NT2/D1 (cell line): ENCODE data around the gene PARK7.

ENCODE experiments used
- DNase-seq: peaks from one replicate; pipeline ENCODE4 v3.0.0-alpha.2; 2011; ENCODE audit warnings: low read depth, low spot score
- H3K27me3 ChIP-seq: 2 replicates; pipeline ENCODE4 v1.6.0; 2011; ENCODE audit warnings: mild to moderate bottlenecking; ENCODE audit not compliant: insufficient read length, insufficient read depth
- H3K36me3 ChIP-seq: 2 replicates; pipeline ENCODE4 v1.6.1; 2011; ENCODE audit warnings: mild to moderate bottlenecking, low read length, mixed read lengths; ENCODE audit not compliant: insufficient read depth, insufficient read length
- H3K4me1 ChIP-seq: 2 replicates; pipeline ENCODE4 v1.5.1; 2011; ENCODE audit not compliant: insufficient read depth, insufficient read length
- H3K4me3 ChIP-seq: 2 replicates; pipeline ENCODE4 v1.5.1; 2011; ENCODE audit warnings: low read depth; ENCODE audit not compliant: insufficient read length
- H3K9ac ChIP-seq: 2 replicates; pipeline ENCODE4 v1.6.0; 2011; ENCODE audit warnings: low read depth; ENCODE audit not compliant: insufficient read length
- H3K9me3 ChIP-seq: 2 replicates; pipeline ENCODE4 v1.5.1; 2011; ENCODE audit warnings: mild to moderate bottlenecking, low read length; ENCODE audit not compliant: insufficient read depth
- SUZ12 ChIP-seq: IDR thresholded peaks from 2 replicates; pipeline ENCODE4 v1.6.1; 2011; ENCODE audit not compliant: insufficient read length, insufficient read depth; ENCODE audit errors: extremely low read depth
- YY1 ChIP-seq: IDR thresholded peaks from 2 replicates; pipeline ENCODE4 v1.6.1; 2011; ENCODE audit not compliant: insufficient read length, insufficient read depth
- ZNF274 ChIP-seq: IDR thresholded peaks from 2 replicates; pipeline ENCODE4 v1.6.1; 2011; ENCODE audit warnings: mild to moderate bottlenecking, low read depth, low read length

PARK7 gene

DNA sequence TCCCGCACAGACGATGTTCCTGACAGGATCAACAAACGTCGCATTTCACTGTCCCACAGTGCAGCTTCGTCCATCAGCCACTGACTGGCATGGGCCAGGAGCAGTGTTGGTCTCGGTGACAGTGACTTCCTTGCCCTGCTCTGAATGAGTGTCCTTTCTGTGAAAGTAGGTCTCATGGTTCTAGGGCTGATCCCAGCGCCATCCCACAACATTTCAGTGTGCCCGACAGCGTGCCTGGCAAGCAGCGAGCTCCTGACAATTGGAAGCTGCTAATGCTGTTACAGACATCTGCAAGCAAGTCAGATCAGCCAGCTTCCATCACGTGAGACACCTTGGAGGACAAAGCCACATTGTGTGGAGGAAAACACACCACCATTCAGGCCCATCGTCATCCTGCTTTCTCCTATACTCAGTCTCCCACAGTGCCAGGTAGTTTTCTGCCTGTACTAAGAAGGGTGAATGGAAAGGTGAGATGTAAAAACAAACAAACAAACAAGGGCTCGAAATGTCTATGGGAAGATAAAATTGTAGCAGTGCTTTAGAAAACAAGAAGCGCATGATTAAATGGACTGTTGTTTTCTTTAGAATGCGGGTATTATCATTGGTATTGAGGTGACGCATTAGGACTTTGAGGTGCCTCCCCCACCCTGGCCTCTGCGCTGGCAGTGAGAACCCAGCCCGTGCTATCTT, 42.7 kb downstream of the PARK7 start:
- H3K9ac ChIP-seq = no peak overlapping the region
- no peaks in the 10 kb centered on the region for H3K9me3 ChIP-seq
- H3K4me1 ChIP-seq = peaks cover 7% of the 10 kb centered on the region

GRCh38 chr1:8004803-8005573, 43.5 kb downstream of the PARK7 start:
- Histone ChIP-seq H3K9me3 (no peaks in the 10 kb centered on the region), H3K9ac (peak overlapping the region; percentile 32), H3K36me3 (peaks cover 16% of the 10 kb centered on the region), H3K4me1 (peaks cover 7% of the 10 kb centered on the region), H3K4me3 (no peak overlapping the region), H3K27me3 (no peaks in the 10 kb centered on the region)
- DNase-seq = no peak
- no peak for TF ChIP-seq ZNF274
- TF ChIP-seq YY1 = no peak
- no peak for TF ChIP-seq SUZ12

More for the DNA sequence above, 42.7 kb downstream of the PARK7 start:
- H3K4me3 ChIP-seq = no peak overlapping the region
- peaks cover 9% of the 10 kb centered on the region for H3K36me3 ChIP-seq
- no peak for TF ChIP-seq ZNF274
- TF ChIP-seq SUZ12 = no peak
- TF ChIP-seq YY1 = no peak
- no peak for DNase-seq
- no peaks in the 10 kb centered on the region for H3K27me3 ChIP-seq

DNA sequence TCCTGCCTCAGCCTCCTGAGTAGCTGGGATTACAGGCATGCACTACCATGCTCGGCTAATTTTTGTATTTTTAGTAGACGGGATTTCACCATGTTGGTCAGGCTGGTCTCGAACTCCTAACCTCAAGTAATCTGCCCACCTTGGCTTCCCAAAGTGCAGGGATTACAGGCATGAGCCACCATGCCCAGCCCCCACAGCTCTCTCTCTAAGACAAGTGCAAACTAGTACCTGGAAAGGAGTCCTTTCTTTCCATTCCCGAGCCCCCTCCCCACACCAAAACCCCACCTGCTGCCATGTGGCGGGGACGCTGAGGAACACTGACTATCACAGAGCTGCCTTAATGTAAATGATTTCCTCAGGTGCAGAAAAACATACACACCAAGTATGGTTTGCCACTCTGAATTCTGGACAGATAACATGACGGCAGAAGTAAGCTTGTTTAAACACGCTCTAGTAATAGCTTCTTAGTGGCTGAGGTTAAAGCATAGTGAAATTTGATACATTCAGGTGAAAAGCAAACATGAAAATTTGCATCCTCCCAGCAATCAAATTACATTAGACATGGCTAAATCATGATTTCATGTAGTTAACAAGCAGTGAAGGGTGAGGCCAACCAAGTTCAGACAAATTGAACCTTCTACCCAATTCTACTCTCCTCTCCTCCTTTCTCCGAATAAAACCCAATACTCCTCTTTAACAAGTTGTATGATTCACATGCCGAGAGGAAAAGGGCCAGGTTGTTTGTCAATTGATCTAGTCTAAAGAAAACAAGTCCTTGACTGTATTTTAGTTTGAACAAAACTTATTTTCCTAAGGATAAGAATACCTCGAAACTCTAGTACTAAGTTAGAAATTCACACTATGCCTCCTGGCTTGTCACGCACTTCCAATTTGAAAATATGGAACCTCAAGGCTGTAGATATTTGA, 44.8 kb downstream of the PARK7 start:
- H3K27me3 ChIP-seq = no peaks in the 10 kb centered on the region
- peaks cover 7% of the 10 kb centered on the region for H3K4me1 ChIP-seq
- H3K9ac ChIP-seq = no peak overlapping the region
- no peak for TF ChIP-seq ZNF274
- no peak for TF ChIP-seq YY1
- no peak for TF ChIP-seq SUZ12
- peaks cover 28% of the 10 kb centered on the region for H3K36me3 ChIP-seq
- H3K4me3 ChIP-seq = no peak overlapping the region
- no peaks in the 10 kb centered on the region for H3K9me3 ChIP-seq
- DNase-seq = no peak

- H3K9ac ChIP-seq = no peak overlapping the region
These were observed 47.8 kb downstream of the PARK7 start for GRCh38 chr1:8009043-8010002.

DNA sequence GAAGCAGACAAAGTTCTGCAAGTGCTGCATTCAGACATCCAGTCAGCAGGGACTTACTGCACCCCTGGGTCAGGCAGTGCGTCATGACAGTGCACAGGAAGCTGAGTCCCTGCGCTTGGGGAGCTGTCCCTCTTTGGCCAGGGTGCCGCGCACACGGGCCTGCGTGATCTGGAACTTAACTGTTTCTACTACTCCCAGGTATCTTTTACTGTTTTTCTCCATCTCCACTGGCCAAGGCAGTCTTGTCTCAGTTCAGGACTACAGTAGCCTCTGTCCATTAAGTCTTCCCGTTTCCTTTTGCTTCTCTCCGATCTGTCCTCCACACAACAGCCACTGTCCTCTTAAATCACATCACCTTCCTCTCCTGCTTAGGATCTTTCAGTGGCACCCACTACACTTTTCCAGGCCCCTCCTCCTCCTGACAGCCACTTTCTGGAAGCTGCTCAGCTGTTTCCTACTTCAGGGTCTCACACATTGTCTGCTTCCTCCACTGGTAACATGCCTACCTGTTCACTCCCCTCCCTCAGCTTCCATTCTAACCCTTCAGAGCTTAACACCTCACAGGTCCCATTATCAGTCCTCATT, 48.7 kb downstream of the PARK7 start:
- no peak for DNase-seq
- Histone ChIP-seq H3K4me3 (no peak overlapping the region), H3K27me3 (no peaks in the 10 kb centered on the region), H3K4me1 (no peaks in the 10 kb centered on the region), H3K9ac (no peak overlapping the region), H3K36me3 (peaks cover 57% of the 10 kb centered on the region), H3K9me3 (no peaks in the 10 kb centered on the region)
- TF ChIP-seq ZNF274 = no peak
- no peak for TF ChIP-seq YY1
- no peak for TF ChIP-seq SUZ12

More at GRCh38 chr1:8009043-8010002, 47.8 kb downstream of the PARK7 start:
- DNase-seq = no peak
- Histone ChIP-seq H3K36me3 (peaks cover 51% of the 10 kb centered on the region), H3K27me3 (no peaks in the 10 kb centered on the region), H3K4me1 (peaks cover 4% of the 10 kb centered on the region), H3K4me3 (no peak overlapping the region), H3K9me3 (no peaks in the 10 kb centered on the region)
- TF ChIP-seq YY1 (no peak), ZNF274 (no peak), SUZ12 (no peak)

DNA sequence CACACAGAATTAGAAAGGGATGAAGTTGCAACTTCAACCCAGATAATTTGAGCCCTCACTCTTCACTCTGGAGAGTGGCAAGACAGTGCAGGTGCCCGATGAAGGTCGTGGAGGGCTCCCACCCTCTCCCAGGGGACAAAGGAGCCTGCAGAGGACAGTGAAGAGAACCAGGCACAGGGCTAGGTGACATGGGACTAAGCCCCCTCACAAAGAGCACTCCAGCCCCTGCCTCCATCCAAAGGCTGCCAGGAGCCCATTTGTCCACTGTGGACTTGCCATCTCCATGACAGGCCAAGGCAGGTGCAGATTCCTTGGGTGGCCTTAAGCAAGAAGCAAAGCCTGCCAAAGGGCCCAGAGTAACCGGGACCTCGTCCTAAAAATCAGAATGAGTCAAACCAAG, 49.5 kb downstream of the PARK7 start:
- Histone ChIP-seq H3K36me3 (peaks cover 61% of the 10 kb centered on the region), H3K4me3 (no peak overlapping the region), H3K4me1 (no peaks in the 10 kb centered on the region), H3K27me3 (no peaks in the 10 kb centered on the region), H3K9ac (no peak overlapping the region), H3K9me3 (no peaks in the 10 kb centered on the region)
- TF ChIP-seq SUZ12 (no peak), YY1 (no peak), ZNF274 (no peak)
- no peak for DNase-seq
